NB4 (cell line): ENCODE results near the gene ZXDC.

Source experiments
- CTCF ChIP-seq: IDR thresholded peaks from one replicate; pipeline ENCODE4 v1.5.1; 2012; ENCODE audit warnings: low read depth, low read length
- MAX ChIP-seq: IDR thresholded peaks from 2 replicates; pipeline ENCODE4 v1.6.1; 2011; ENCODE audit warnings: low read depth, low read length
- POLR2A ChIP-seq: IDR thresholded peaks from 2 replicates; pipeline ENCODE4 v1.6.1; 2011; ENCODE audit warnings: mild to moderate bottlenecking; ENCODE audit not compliant: insufficient read length; ENCODE audit errors: extremely low read depth

- no peak for TF ChIP-seq POLR2A
- no peak for TF ChIP-seq CTCF
- no peak for TF ChIP-seq MAX
Observed at GRCh38 chr3:126439968-126440708, 35.6 kb downstream of the ZXDC start.
